Fibroblast of lung (primary cell): ENCODE data around the gene DPP6. TPM values are rescaled to one million over a fixed set of nuclear protein-coding genes. Genes with fewer than 3 reads are reported as not detected.

Source experiments
- DNase-seq, 2 donors: peaks; one replicate each; pipeline versions ENCODE4 v3.0.0 to v3.0.0-alpha.2; 2010; ENCODE audit warnings: low read depth in 2 of 2
- H2AFZ ChIP-seq: 2 replicates; pipeline ENCODE4 v1.5.1; 2012; ENCODE audit warnings: low read length, control low read depth, inconsistent platforms
- H3K27ac ChIP-seq: 2 replicates; pipeline ENCODE4 v1.5.1; 2011; ENCODE audit warnings: low read length, control low read depth; ENCODE audit not compliant: insufficient read depth
- H3K27me3 ChIP-seq: 2 replicates; pipeline ENCODE4 v1.5.1; 2011; ENCODE audit warnings: mild to moderate bottlenecking, low read length; ENCODE audit not compliant: control insufficient read depth, insufficient read depth
- H3K36me3 ChIP-seq: 2 replicates; pipeline ENCODE4 v1.5.1; 2011; ENCODE audit warnings: low read length; ENCODE audit not compliant: control insufficient read depth, insufficient read depth
- H3K4me1 ChIP-seq: 2 replicates; pipeline ENCODE4 v1.5.1; 2011; ENCODE audit warnings: low read length; ENCODE audit not compliant: control insufficient read depth, insufficient read depth; ENCODE audit errors: extremely low read depth
- H3K4me2 ChIP-seq: 2 replicates; pipeline ENCODE4 v1.5.1; 2011; ENCODE audit warnings: low read length, control low read depth; ENCODE audit not compliant: insufficient read depth; ENCODE audit errors: extremely low read depth
- H3K4me3 ChIP-seq, 4 experiments: fragments of 200-600 bp in 1 of 4; sonication (generic) in 1 of 4; replicated peaks in 1 of 4; 2 replicates each; pipeline ENCODE4 v1.5.1; 2011 to 2016; ENCODE audit warnings: low read length in 4 of 4, low read depth in 3 of 4, mild to moderate bottlenecking in 3 of 4, control low read depth in 2 of 4, inconsistent platforms in 1 of 4, mixed read lengths in 1 of 4; ENCODE audit not compliant: insufficient read depth in 1 of 4; ENCODE audit errors: control extremely low read depth in 1 of 4
- H3K79me2 ChIP-seq: 2 replicates; pipeline ENCODE4 v1.5.1; 2012; ENCODE audit warnings: mild to moderate bottlenecking, low read length, inconsistent platforms; ENCODE audit not compliant: control insufficient read depth, insufficient read depth
- H3K9ac ChIP-seq: 2 replicates; pipeline ENCODE4 v1.5.1; 2011; ENCODE audit warnings: mild to moderate bottlenecking, low read length, control low read depth; ENCODE audit not compliant: insufficient read depth
- H3K9me3 ChIP-seq: 2 replicates; pipeline ENCODE4 v1.5.1; 2012; ENCODE audit warnings: low read depth, low read length; ENCODE audit not compliant: control insufficient read depth, insufficient read depth
- H4K20me1 ChIP-seq: 2 replicates; pipeline ENCODE4 v1.5.1; 2011; ENCODE audit warnings: low read length; ENCODE audit not compliant: control insufficient read depth, insufficient read depth; ENCODE audit errors: extremely low read depth
- CTCF ChIP-seq, 2 donors: IDR thresholded peaks in 1 of 2; conservative IDR thresholded peaks in 1 of 2; 1 replicate in 1 of 2; 2 replicates in 1 of 2; pipeline ENCODE4 v1.5.1; 2011 to 2012; ENCODE audit warnings: low read length in 2 of 2, control low read depth in 1 of 2, inconsistent platforms in 1 of 2, low read depth in 1 of 2, mild to moderate bottlenecking in 1 of 2
- EZH2 ChIP-seq: IDR thresholded peaks from 2 replicates; pipeline ENCODE4 v1.5.1; 2012; ENCODE audit warnings: low read length, control low read depth, mild to moderate bottlenecking; ENCODE audit errors: missing control alignments
- polyA plus RNA-seq, 2 donors: library from polyadenylated mRNA; depleted of rRNA in 1 of 2; stranded (reverse) in 1 of 2; unstranded in 1 of 2; fragments of >200 nt; gene quantifications; 2 replicates each; pipeline ENCODE4 v1.2.1, GENCODE V29; 2011 to 2012; ENCODE audit warnings: missing spikeins in 1 of 2
- total RNA-seq: library from RNA; depleted of rRNA; stranded (reverse); fragments of >200 nt; gene quantifications from 2 replicates; pipeline ENCODE4 v1.2.1, GENCODE V29; 2014

The DPP6 gene
- total and polyA plus RNA-seq, 2 donors (not counting 1 experiment from before 2014, with no cell fraction given), result not detected

DNA sequence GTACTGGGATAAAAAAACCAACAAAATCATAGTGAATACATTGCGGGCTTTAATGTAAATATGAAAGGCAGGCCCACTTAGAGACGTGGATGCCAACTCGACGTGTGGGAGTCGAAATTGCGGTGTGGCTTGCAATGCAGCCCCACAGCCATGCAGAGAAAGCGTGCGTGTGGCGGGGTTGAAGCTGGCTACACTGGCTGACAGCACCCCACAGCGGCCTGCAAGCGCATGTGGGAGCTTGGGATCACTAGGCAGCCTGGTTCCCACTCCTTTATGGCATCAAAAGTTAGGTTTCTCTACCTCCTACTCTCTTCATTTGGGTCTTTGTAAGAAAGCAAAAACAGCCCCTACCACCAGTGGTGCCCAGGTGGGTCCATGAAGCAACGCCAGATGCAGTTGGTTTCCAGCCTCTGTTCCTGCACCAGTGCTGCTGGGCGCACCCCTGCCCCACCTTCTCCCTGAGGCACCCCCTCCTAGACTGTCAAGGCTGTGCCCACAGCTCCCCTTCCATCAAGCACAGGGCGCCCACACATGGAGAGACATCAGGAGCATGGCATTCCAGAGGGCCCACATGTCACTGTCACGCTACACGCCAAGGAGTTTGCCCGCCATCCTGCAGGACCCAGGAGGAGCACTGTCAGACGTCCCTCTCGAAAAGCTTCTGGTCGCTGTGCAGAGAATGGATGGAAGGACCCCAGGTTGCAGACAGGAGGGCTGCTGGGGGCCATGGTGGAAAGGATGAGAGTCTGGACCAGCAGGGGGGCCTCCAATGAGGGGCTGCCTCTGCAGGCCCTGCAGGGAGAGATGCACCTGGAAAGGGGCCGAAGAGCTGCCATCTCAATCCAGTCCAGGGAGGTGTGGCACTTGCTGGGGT, 807.8 kb downstream of the DPP6 start:
- no peak overlapping the region for H3K9ac ChIP-seq
- H3K79me2 ChIP-seq, result no peaks in the 10 kb centered on the region
- H3K27me3 ChIP-seq, result no peaks in the 10 kb centered on the region
- no peak overlapping the region for H3K4me2 ChIP-seq
- no peaks in the 10 kb centered on the region for H3K9me3 ChIP-seq
- no peak overlapping the region for H3K27ac ChIP-seq
- no peaks in the 10 kb centered on the region for H4K20me1 ChIP-seq
- H3K36me3 ChIP-seq, result no peaks in the 10 kb centered on the region
- no peak overlapping the region for H3K4me3 ChIP-seq
- no peak overlapping the region for H2AFZ ChIP-seq
- DNase-seq, result no peak
- H3K4me1 ChIP-seq, result no peaks in the 10 kb centered on the region
- TF ChIP-seq CTCF (conservative IDR thresholded peaks at IDR 0.05 in 1 of 2, IDR thresholded peaks at IDR 0.05 in 1 of 2; ENCODE audit: low read depth in 1 of 2, low read length in 2 of 2) (no peak), EZH2 (no peak)

DNA sequence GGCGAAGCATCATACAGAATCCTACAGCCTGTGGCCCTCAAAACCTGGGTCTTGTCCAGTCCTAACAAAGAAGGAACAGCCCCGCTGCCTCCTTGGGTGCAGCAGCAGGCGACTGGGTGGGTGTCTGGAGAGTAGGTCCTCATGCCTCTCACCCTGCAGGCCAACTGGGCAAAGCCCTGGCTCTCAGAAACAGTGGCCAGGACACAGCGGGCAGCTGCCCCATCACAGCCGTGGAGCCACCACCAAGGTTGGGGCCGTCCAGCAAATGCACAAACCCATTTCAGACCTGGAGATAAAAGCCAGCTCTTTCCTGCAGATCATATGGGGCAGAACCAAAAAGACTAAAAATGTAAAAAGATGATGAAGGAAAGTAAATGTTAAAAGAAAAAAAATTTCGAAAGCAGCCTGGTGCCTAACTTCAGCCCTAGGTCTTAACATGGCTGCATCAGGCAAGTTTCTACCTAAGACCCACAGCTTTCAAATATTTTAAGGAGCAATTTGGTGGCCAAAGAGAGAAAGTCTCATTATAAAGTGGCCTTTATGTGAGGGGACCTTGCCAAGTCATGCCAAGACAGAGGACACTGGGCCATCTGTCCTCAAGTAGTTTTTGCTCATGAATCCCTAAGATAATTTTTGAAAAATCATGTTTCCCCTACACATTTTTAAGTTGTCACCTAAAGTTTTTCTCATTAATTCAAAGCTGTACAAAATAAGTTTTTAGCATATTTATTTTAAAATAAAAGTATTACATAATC, 808.6 kb downstream of the DPP6 start:
- H3K4me3 ChIP-seq, result no peak overlapping the region
- H3K36me3 ChIP-seq, result no peaks in the 10 kb centered on the region
- no peak overlapping the region for H3K27ac ChIP-seq
- no peak overlapping the region for H2AFZ ChIP-seq
- no peak overlapping the region for H3K9ac ChIP-seq
- no peaks in the 10 kb centered on the region for H3K27me3 ChIP-seq
- no peaks in the 10 kb centered on the region for H4K20me1 ChIP-seq
- no peaks in the 10 kb centered on the region for H3K9me3 ChIP-seq
- no peak for TF ChIP-seq EZH2
- no peak for TF ChIP-seq CTCF (conservative IDR thresholded peaks at IDR 0.05 in 1 of 2, IDR thresholded peaks at IDR 0.05 in 1 of 2; ENCODE audit: low read depth in 1 of 2, low read length in 2 of 2)
- no peak for DNase-seq
- H3K79me2 ChIP-seq, result no peaks in the 10 kb centered on the region
- H3K4me1 ChIP-seq, result no peaks in the 10 kb centered on the region
- no peak overlapping the region for H3K4me2 ChIP-seq

DNA sequence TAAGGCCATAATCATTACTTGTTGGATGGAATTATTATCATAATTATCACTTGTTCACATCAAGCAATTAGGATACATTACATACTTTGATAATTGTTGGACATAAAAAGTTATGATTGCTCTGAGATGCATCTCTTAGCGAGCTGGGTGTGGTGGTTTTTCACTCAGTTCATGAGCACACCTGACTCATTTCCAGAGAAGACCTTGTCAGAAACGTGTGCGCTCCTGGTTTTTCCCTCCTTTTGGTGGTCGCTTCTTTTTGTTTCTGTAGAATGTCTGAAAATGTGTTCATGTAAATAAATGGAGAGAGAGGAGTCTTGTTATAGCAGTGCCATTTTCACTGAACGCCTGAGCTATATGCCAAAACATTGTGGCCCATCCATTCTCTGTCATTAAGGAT, 809.4 kb downstream of the DPP6 start:
- no peak overlapping the region for H3K4me2 ChIP-seq
- H4K20me1 ChIP-seq, result no peaks in the 10 kb centered on the region

More for the DNA sequence above, 809.4 kb downstream of the DPP6 start:
- no peaks in the 10 kb centered on the region for H3K36me3 ChIP-seq
- no peaks in the 10 kb centered on the region for H3K27me3 ChIP-seq
- TF ChIP-seq CTCF (conservative IDR thresholded peaks at IDR 0.05 in 1 of 2, IDR thresholded peaks at IDR 0.05 in 1 of 2; ENCODE audit: low read depth in 1 of 2, low read length in 2 of 2) (no peak), EZH2 (no peak)
- no peak overlapping the region for H2AFZ ChIP-seq
- no peak overlapping the region for H3K4me3 ChIP-seq
- H3K79me2 ChIP-seq, result no peaks in the 10 kb centered on the region
- H3K27ac ChIP-seq, result no peak overlapping the region
- no peak overlapping the region for H3K9ac ChIP-seq
- no peak for DNase-seq
- H3K9me3 ChIP-seq, result no peaks in the 10 kb centered on the region
- no peaks in the 10 kb centered on the region for H3K4me1 ChIP-seq
